Measurements from ENCODE around the gene SUGP2.

Gene SUGP2

GRCh38 chr19:19075126-19075525 is 41.8 kb upstream of the SUGP2 start:
- TF ChIP-seq CTCF (IDR thresholded peaks at IDR 0.05; ENCODE audit: low read depth, low read length, missing control alignments): no peak
- in situ Hi-C loops (cut with HindIII; ENCODE audit: low sequenced_read_pairs): no loop called here
- DNase-seq (ENCODE audit: low read depth): no peak
- H3K4me3 ChIP-seq (ENCODE audit: low read depth, low read length): no peak overlapping the region

GRCh38 chr19:19074196-19074882 is 41.0 kb upstream of the SUGP2 start:
- no peak for TF ChIP-seq CTCF (IDR thresholded peaks at IDR 0.05; ENCODE audit: low read depth, low read length, missing control alignments)
- no peak for DNase-seq (ENCODE audit: low read depth)
- in situ Hi-C loops (cut with HindIII; ENCODE audit: low sequenced_read_pairs): no loop called here
- no peak overlapping the region for H3K4me3 ChIP-seq (ENCODE audit: low read depth, low read length)

GRCh38 chr19:19071897-19072296 is 38.6 kb upstream of the SUGP2 start:
- in situ Hi-C loops (cut with HindIII; ENCODE audit: low sequenced_read_pairs): no loop called here
- TF ChIP-seq CTCF (IDR thresholded peaks at IDR 0.05; ENCODE audit: low read depth, low read length, missing control alignments): no peak
- DNase-seq (ENCODE audit: low read depth): no peak
- H3K4me3 ChIP-seq (ENCODE audit: low read depth, low read length): no peak overlapping the region

- in situ Hi-C loops (cut with HindIII; ENCODE audit: low sequenced_read_pairs): no loop called here
- no peak for TF ChIP-seq CTCF (IDR thresholded peaks at IDR 0.05; ENCODE audit: low read depth, low read length, missing control alignments)
- no peak for DNase-seq (ENCODE audit: low read depth)
- H3K4me3 ChIP-seq (ENCODE audit: low read depth, low read length): no peak overlapping the region
Measured at GRCh38 chr19:19068659-19069654, 35.6 kb upstream of the SUGP2 start.

GRCh38 chr19:19067276-19068072 is 34.2 kb upstream of the SUGP2 start:
- no peak for TF ChIP-seq CTCF (IDR thresholded peaks at IDR 0.05; ENCODE audit: low read depth, low read length, missing control alignments)
- no peak overlapping the region for H3K4me3 ChIP-seq (ENCODE audit: low read depth, low read length)
- no peak for DNase-seq (ENCODE audit: low read depth)
- in situ Hi-C loops (cut with HindIII; ENCODE audit: low sequenced_read_pairs): no loop called here

Measured in astrocyte of the cerebellum (primary cell).